Esophagus squamous epithelium (tissue), 4 donors: ENCODE data around the gene LARGE1.

Experiments
- CTCF ChIP-seq, 6 experiments: fragments of 450-650 bp in 4 of 6; fragments of 200-600 bp in 2 of 6; sonication (generic) in 2 of 6; IDR thresholded peaks; one replicate each; pipeline ENCODE4 v1.5.1; 2016 to 2019; ENCODE audit warnings: antibody characterized with exemption in 6 of 6, mild to moderate bottlenecking in 4 of 6, moderate library complexity in 4 of 6
- POLR2A ChIP-seq, 4 donors: fragments of 450-650 bp; IDR thresholded peaks; one replicate each; pipeline ENCODE4 v1.6.1; 2017; ENCODE audit warnings: antibody characterized with exemption in 4 of 4, mild to moderate bottlenecking in 4 of 4, moderate library complexity in 3 of 4

GRCh38 chr22:33888821-33889220 lies 31.5 kb downstream of the LARGE1 start:
- no peak for TF ChIP-seq POLR2A (IDR thresholded peaks at IDR 0.05)
- no peak for TF ChIP-seq CTCF (IDR thresholded peaks at IDR 0.05)
